Mucosa of descending colon (tissue), 3 donors: ENCODE measurements around the gene EPHB3. TPM values are rescaled to one million over a fixed set of nuclear protein-coding genes. Genes with fewer than 3 reads are reported as not detected.
A peak's percentile ranks its signal among the peaks of the same experiment; 100 is the strongest.
"Not testable (repeated sequence)": the region's sequence is repeated elsewhere in the genome, so short reads cannot be mapped to it uniquely, and the experiment has no call there.

Experiments
- ATAC-seq: fragments of 200-7000 bp; cut with Tn5 transposase; one replicate; pipeline ENCODE4 v1.9.1; 2020; ENCODE audit warnings: mild to moderate bottlenecking, moderate library complexity
- DNase-seq, 3 donors: peaks; one replicate each; pipeline ENCODE4 v3.0.0-alpha.2; 2020
- H3K36me3 ChIP-seq: fragments of 200-600 bp; one replicate; pipeline ENCODE4 v1.8.0; 2021; ENCODE audit warnings: low read depth, mild to moderate bottlenecking
- H3K4me1 ChIP-seq: fragments of 200-600 bp; one replicate; pipeline ENCODE4 v1.8.0; 2021; ENCODE audit warnings: low read depth, mild to moderate bottlenecking
- H3K4me3 ChIP-seq: fragments of 200-600 bp; one replicate; pipeline ENCODE4 v1.8.0; 2021; ENCODE audit warnings: mild to moderate bottlenecking
- H3K9me3 ChIP-seq: fragments of 200-600 bp; one replicate; pipeline ENCODE4 v1.8.0; 2021; ENCODE audit warnings: mild to moderate bottlenecking
- intact Hi-C, 2 donors: fragments of 100-400 bp; cut with DNase I in 1 of 2; cut with micrococcal nuclease in 1 of 2; formaldehyde crosslinking; loops; one replicate each; pipeline versions ENCODE4 v1.11.0 to v1.11.1; 2022; cut with DNase I, micrococcal nuclease
- total RNA-seq, 3 donors: library from RNA; stranded (reverse); fragmentation: NEBNext Ultra II Directional in 2 of 3; extraction: Animal tissue kit (Norgen Biotek cat#: 25700) in 2 of 3; gene quantifications; one replicate each; pipeline versions ENCODE4 v1.2.1 to v1.2.4, GENCODE V29; 2021 to 2023
- TF ChIP-seq, protein P1 (sequence below): fragments of 200-600 bp; IDR thresholded peaks from one replicate; pipeline ENCODE4 v1.8.0; 2022; ENCODE audit warnings: antibody characterized with exemption, mild to moderate bottlenecking
- donor health status: DM: no; HTN: no; CAD: no; lungs with moderate emphysema.
- donor health status: DM: no; HTN: no; CAD: no.
- donor health status: DM: no; HTN: yes; CAD: no.

Gene EPHB3
- total RNA-seq, 3 donors from 2014 or later, result 14.1 to 57.2 (median 33.6) TPM

DNA sequence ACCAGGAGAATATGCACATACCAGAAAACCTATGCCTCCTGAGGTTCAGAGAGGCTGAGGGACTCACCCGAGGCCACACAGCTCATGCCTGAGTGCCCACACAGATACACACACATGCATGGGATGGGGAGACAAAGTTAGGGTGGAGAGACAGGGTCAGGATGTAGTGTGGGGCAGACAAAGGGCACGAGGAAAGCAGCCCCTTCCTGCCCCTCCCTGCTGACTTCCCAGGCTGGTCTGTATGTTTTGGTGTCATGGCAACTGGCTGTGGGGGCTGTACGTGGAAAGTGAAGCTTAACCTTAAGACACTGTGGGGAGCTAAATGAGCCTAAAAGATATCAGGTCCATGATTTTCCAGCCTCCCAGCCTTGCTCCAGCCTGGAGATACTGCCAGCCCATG, 57.8 kb downstream of the EPHB3 start:
- Histone ChIP-seq H3K4me3 (no peak overlapping the region), H3K9me3 (no peaks in the 10 kb centered on the region), H3K4me1 (no peaks in the 10 kb centered on the region), H3K36me3 (no peaks in the 10 kb centered on the region)
- TF ChIP-seq, protein P1, sequence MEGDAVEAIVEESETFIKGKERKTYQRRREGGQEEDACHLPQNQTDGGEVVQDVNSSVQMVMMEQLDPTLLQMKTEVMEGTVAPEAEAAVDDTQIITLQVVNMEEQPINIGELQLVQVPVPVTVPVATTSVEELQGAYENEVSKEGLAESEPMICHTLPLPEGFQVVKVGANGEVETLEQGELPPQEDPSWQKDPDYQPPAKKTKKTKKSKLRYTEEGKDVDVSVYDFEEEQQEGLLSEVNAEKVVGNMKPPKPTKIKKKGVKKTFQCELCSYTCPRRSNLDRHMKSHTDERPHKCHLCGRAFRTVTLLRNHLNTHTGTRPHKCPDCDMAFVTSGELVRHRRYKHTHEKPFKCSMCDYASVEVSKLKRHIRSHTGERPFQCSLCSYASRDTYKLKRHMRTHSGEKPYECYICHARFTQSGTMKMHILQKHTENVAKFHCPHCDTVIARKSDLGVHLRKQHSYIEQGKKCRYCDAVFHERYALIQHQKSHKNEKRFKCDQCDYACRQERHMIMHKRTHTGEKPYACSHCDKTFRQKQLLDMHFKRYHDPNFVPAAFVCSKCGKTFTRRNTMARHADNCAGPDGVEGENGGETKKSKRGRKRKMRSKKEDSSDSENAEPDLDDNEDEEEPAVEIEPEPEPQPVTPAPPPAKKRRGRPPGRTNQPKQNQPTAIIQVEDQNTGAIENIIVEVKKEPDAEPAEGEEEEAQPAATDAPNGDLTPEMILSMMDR, result no peak
- intact Hi-C loops, result no loop called here
- ATAC-seq (peak; percentile 31), DNase-seq (no peak)

DNA sequence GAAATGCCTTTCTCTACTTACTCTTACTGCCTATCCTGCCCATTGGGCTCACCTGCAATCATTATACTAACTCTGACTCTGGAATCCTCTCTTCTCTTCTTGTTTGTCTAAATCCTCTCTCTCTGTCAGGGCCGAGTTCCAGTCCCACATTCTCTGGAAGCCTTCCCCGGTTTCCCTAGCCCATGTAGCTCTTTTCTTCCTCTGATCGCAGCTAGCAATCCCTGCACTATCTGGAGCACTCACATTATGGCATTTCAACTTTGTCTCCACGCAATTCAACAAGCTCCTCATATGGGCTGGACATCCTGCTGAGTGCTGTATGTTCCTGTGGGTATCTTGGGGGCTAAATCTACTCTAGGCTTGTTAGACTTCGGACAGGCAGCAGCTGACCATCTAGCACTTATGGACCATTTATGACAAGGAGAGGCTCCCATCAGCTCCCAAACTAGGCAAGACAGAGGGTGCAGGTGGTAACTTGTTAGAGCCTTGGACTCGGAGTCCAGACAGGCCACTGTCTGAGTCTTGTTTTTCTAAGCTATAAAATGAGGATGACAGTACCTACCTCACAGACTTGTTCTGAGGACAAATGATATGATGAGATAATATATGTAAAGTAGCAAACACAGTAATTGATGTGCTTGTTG, 58.3 kb downstream of the EPHB3 start:
- Histone ChIP-seq H3K4me3 (no peak overlapping the region), H3K9me3 (no peaks in the 10 kb centered on the region), H3K4me1 (no peaks in the 10 kb centered on the region), H3K36me3 (no peaks in the 10 kb centered on the region)
- TF ChIP-seq, protein P1, result no peak
- intact Hi-C loops, result no loop called here
- DNase-seq (no peak), ATAC-seq (no peak)

DNA sequence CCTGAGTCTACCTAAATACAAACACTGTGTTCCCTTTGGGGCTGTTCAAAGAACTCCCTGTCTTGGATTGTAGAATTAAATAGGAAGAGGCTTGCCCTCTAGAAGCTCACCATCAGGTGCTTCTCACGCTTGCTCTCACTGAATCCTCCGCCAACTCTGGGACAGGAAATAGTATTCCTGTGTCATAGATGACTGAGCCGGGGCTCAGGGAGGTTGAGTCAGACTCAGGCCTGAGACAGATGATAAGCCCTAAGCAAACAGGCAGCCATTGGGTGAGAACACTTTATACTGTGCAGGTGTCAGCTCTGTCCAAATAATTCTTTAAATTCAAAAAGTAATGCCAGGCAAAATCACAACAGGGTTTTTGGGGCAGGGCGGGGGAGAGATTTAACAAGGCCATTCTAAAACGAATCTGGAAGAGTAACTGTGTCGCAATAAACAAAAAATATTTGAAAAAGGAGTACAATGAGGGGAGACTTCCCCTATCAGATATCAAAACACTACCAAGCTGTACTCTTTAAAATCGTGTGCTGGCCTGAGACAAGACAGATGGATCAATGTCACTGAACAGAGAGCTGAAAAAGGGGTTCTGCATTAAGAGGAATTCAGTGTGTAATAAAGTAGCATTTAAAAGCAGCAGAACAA, 59.0 kb downstream of the EPHB3 start:
- H3K4me1 ChIP-seq, result no peaks in the 10 kb centered on the region
- no peak overlapping the region for H3K4me3 ChIP-seq
- intact Hi-C loops, result no loop called here
- H3K9me3 ChIP-seq, result no peaks in the 10 kb centered on the region
- TF ChIP-seq, protein P1, result no peak
- no peak for ATAC-seq
- DNase-seq, result no peak
- H3K36me3 ChIP-seq, result no peaks in the 10 kb centered on the region

DNA sequence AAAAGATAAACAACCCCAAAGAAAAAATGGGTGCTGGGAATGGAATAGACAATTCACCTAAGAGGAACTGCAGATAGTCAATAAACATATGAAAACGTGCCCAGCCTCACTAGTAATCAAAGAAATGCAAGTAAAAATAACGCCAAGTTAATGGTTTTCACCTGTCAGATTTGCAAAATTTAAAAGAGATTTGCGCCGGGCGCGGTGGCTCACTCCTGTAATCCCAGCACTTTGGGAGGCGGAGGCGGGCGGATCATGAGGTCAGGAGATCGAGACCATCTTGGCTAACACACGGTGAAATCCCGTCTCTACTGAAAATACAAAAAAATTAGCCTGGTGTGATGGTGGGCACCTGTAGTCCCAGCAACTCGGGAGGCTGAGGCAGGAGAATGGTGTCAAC, 60.6 kb downstream of the EPHB3 start:
- H3K36me3 ChIP-seq, intact Hi-C loops, DNase-seq, H3K9me3 ChIP-seq, H3K4me1 ChIP-seq, ATAC-seq, H3K4me3 ChIP-seq: not testable (repeated sequence)

DNA sequence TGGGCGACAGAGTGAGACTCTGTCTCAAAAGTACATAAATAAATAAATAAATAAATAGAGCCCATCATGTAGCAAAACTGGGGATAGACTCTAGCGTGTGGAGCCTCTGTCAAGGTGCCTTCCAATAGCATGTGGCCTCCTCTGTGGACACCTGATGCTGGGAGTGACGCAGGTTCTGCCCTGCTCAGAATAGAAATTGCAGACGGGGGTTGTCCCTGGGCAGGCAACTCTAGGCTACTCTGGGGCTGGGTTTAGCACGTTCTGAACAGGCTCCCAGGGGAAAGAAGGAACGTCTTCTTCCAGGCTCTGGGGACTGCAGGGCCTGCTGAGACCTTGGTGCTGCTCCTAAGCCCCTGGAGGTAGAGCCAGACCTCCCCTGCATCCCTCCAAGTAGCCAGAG, 65.3 kb downstream of the EPHB3 start:
- Histone ChIP-seq H3K36me3 (no peaks in the 10 kb centered on the region), H3K4me3 (no peak overlapping the region), H3K9me3 (no peaks in the 10 kb centered on the region), H3K4me1 (no peaks in the 10 kb centered on the region)
- ATAC-seq, result no peak
- DNase-seq, result no peak
- TF ChIP-seq, protein P1, result no peak
- intact Hi-C loops, result no loop called here

DNA sequence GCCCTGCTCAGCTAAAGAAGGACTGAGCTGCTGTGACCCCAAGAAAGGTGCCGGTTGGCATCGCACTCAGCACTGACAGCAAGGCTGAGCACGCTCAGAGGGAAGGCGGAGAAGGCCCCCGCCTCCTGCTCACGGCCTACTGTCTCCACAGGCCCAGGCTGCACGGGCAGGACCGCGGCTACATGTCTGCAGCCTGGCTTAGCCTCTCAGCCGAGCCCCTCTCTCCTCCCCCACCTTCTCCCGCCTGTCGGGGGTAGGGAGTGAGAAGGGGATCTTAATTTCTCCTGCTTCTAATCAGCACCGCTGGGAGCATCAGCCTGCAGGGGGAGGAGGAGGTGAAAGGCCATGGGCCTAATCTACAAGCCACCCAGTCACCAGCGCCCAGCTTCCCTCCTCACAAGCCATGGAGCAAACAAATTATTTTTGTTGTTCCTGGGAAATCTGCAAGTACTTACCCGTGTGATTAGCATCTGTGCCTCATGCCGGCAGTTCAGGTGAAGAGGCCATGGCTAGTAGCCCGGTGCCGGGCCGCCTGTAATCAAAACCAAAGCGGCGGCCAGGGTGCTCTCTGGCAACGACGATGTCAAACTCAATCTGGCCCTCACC, 68.1 kb downstream of the EPHB3 start:
- Histone ChIP-seq H3K4me1 (peaks cover 15% of the 10 kb centered on the region), H3K36me3 (no peaks in the 10 kb centered on the region), H3K9me3 (no peaks in the 10 kb centered on the region), H3K4me3 (no peak overlapping the region)
- peak in 1 of 3 donors; percentile 29 for DNase-seq
- intact Hi-C loops, result no loop called here
- TF ChIP-seq, protein P1, result no peak
- no peak for ATAC-seq
